GM21529 (cell line): ENCODE measurements around the gene CCDC187.

Experiments used
- ATAC-seq: cut with Tn5 transposase; IDR thresholded peaks from one replicate; pipeline ENCODE4 v1.9.1; 2021; ENCODE audit not compliant: unreplicated experiment

Gene CCDC187

GRCh38 chr9:136230773-136231172, 73.1 kb downstream of the CCDC187 start:
- ATAC-seq: no peak

GRCh38 chr9:136230365-136230764, 73.5 kb downstream of the CCDC187 start:
- no peak for ATAC-seq

GRCh38 chr9:136229096-136230065, 74.5 kb downstream of the CCDC187 start:
- ATAC-seq: no peak

GRCh38 chr9:136228107-136228875, 75.6 kb downstream of the CCDC187 start:
- no peak for ATAC-seq

GRCh38 chr9:136226680-136227407, 77.0 kb downstream of the CCDC187 start:
- ATAC-seq: no peak

- peak; percentile 66 for ATAC-seq
Measured at GRCh38 chr9:136225748-136226679, 77.9 kb downstream of the CCDC187 start.

GRCh38 chr9:136225366-136225747, 78.5 kb downstream of the CCDC187 start:
- peak; percentile 60 for ATAC-seq

- ATAC-seq: no peak
Measured at GRCh38 chr9:136223871-136224640, 79.8 kb downstream of the CCDC187 start.

- ATAC-seq: no peak
Measured at GRCh38 chr9:136222906-136223285, 81.0 kb downstream of the CCDC187 start.

GRCh38 chr9:136222166-136222905, 81.6 kb downstream of the CCDC187 start:
- no peak for ATAC-seq

GRCh38 chr9:136220017-136220729, 83.7 kb downstream of the CCDC187 start:
- ATAC-seq: no peak

- ATAC-seq: no peak
Measured at GRCh38 chr9:136219276-136219675, 84.6 kb downstream of the CCDC187 start.

- no peak for ATAC-seq
Measured at GRCh38 chr9:136218673-136219072, 85.2 kb downstream of the CCDC187 start.

- ATAC-seq: no peak
Measured at GRCh38 chr9:136218271-136218670, 85.6 kb downstream of the CCDC187 start.

- ATAC-seq: no peak
Measured at GRCh38 chr9:136216541-136217244, 87.2 kb downstream of the CCDC187 start.

GRCh38 chr9:136213733-136214132, 90.2 kb downstream of the CCDC187 start:
- ATAC-seq: no peak

GRCh38 chr9:136212345-136212950, 91.4 kb downstream of the CCDC187 start:
- no peak for ATAC-seq
